Subcutaneous abdominal adipose tissue (tissue), 5 donors: Measurements from ENCODE around the gene SAPCD1.
"Not testable (repeated sequence)": the region's sequence is repeated elsewhere in the genome, so short reads cannot be mapped to it uniquely, and the experiment has no call there.

ENCODE experiments used
- H3K27ac ChIP-seq: one replicate; pipeline ENCODE4 v1.7.0; 2013; ENCODE audit warnings: low read depth, mild to moderate bottlenecking, inconsistent platforms, low read length, moderate library complexity
- H3K27me3 ChIP-seq, 5 donors: one replicate each; pipeline ENCODE4 v1.7.0; 2013; ENCODE audit warnings: low read length in 5 of 5, inconsistent platforms in 1 of 5; ENCODE audit not compliant: control insufficient read depth in 5 of 5, insufficient read depth in 4 of 5
- H3K36me3 ChIP-seq, 5 donors: one replicate each; pipeline ENCODE4 v1.7.0; 2013; ENCODE audit warnings: low read length in 5 of 5; ENCODE audit not compliant: control insufficient read depth in 5 of 5, insufficient read depth in 5 of 5
- H3K4me1 ChIP-seq, 5 donors: one replicate each; pipeline ENCODE4 v1.7.0; 2013; ENCODE audit warnings: low read length in 5 of 5, mild to moderate bottlenecking in 3 of 5, moderate library complexity in 1 of 5; ENCODE audit not compliant: control insufficient read depth in 5 of 5, insufficient read depth in 5 of 5
- H3K4me3 ChIP-seq, 5 donors: one replicate each; pipeline ENCODE4 v1.7.0; 2013; ENCODE audit warnings: low read length in 5 of 5, low read depth in 1 of 5
- H3K9ac ChIP-seq, 5 donors: one replicate each; pipeline ENCODE4 v1.7.0; 2013; ENCODE audit warnings: low read length in 5 of 5, mild to moderate bottlenecking in 4 of 5, moderate library complexity in 3 of 5
- H3K9me3 ChIP-seq, 5 donors: one replicate each; pipeline ENCODE4 v1.7.0; 2013; ENCODE audit warnings: low read length in 5 of 5; ENCODE audit not compliant: control insufficient read depth in 5 of 5
- donor health status: healthy.
- donor health status: healthy.
- donor health status: healthy.
- donor health status: healthy.
- donor health status: healthy.

SAPCD1 gene

GRCh38 chr6:31795616-31796298 lies 33.3 kb downstream of the SAPCD1 start, which contains the start of gene VARS1:
VARS1 (minus strand) TSS chr6:31795752; CDS start chr6:31795217, 535 bp downstream.
- peak within 1 kb of the TSS; percentile 93 to 99 (median 96) for H3K9ac ChIP-seq
- H3K4me1 ChIP-seq = peaks cover 0 to 26% (median 20%) of the 10 kb centered on the region in 5 donors
- peak within 1 kb of the TSS; percentile 83 to 91 (median 87) for H3K4me3 ChIP-seq
- no peaks in the 10 kb centered on the region for H3K9me3 ChIP-seq
- H3K27me3 ChIP-seq = no peaks in the 10 kb centered on the region
- peak within 1 kb of the TSS; percentile 87 for H3K27ac ChIP-seq
- H3K36me3 ChIP-seq = peaks cover 3 to 22% (median 14%) of the 10 kb centered on the region in 5 donors

GRCh38 chr6:31796993-31797385 lies 34.5 kb downstream of the SAPCD1 start:
- H3K4me3 ChIP-seq = no peak overlapping the region
- H3K36me3 ChIP-seq = peaks cover 3 to 21% (median 8%) of the 10 kb centered on the region in 5 donors
- H3K9ac ChIP-seq = no peak overlapping the region
- H3K9me3 ChIP-seq = no peaks in the 10 kb centered on the region
- H3K27me3 ChIP-seq = no peaks in the 10 kb centered on the region
- H3K27ac ChIP-seq = peak overlapping the region; percentile 5
- H3K4me1 ChIP-seq = peaks cover 0 to 26% (median 20%) of the 10 kb centered on the region in 5 donors

DNA sequence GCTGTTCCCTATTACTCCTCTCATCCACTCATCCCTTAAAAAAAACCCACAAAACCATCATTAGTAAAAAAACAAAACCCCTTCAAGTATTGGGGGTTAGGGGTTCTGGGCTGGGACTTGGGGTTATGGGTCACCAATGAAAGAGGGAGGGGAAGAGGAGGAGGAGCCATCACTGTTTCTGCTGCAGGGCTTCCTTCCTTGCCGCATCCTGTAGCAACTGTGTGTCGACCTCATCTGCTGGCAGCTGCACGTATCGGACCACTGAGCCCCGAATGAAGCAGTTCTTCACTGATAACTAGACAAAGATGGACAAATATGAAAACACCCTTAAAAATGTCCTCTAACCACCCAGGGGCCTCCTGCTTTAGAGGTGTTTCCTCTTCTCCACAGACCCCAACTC lies 35.1 kb downstream of the SAPCD1 start:
- Histone ChIP-seq H3K4me1 (peaks cover 0 to 26% (median 20%) of the 10 kb centered on the region in 5 donors), H3K36me3 (peaks cover 2 to 16% (median 3%) of the 10 kb centered on the region in 5 donors), H3K27me3 (no peaks in the 10 kb centered on the region), H3K4me3 (no peak overlapping the region), H3K9ac (no peak overlapping the region), H3K9me3 (no peaks in the 10 kb centered on the region), H3K27ac (peak overlapping the region; percentile 5)

- Histone ChIP-seq H3K36me3 (peaks cover 0 to 15% (median 3%) of the 10 kb centered on the region in 5 donors), H3K4me3 (no peak overlapping the region), H3K4me1 (peaks cover 0 to 16% (median 12%) of the 10 kb centered on the region in 5 donors), H3K9ac (no peak overlapping the region), H3K9me3 (no peaks in the 10 kb centered on the region), H3K27ac (no peak overlapping the region), H3K27me3 (no peaks in the 10 kb centered on the region)
These were observed 37.3 kb downstream of the SAPCD1 start for GRCh38 chr6:31799781-31800180.

GRCh38 chr6:31801031-31801927 lies 38.8 kb downstream of the SAPCD1 start:
- not testable (repeated sequence) for H3K27ac ChIP-seq, H3K4me3 ChIP-seq, H3K9ac ChIP-seq, H3K9me3 ChIP-seq, H3K27me3 ChIP-seq
- peaks cover 0 to 16% (median 10%) of the 10 kb centered on the region in 5 donors for H3K4me1 ChIP-seq
- peaks cover 0 to 15% (median 3%) of the 10 kb centered on the region in 5 donors for H3K36me3 ChIP-seq

GRCh38 chr6:31805939-31806469 lies 43.5 kb downstream of the SAPCD1 start:
- H3K27me3 ChIP-seq = no peaks in the 10 kb centered on the region
- H3K4me1 ChIP-seq = peaks cover 0 to 15% (median 12%) of the 10 kb centered on the region in 5 donors
- H3K4me3 ChIP-seq = peak overlapping the region; percentile 66 to 86 (median 67)
- peaks cover 0 to 12% (median 0%) of the 10 kb centered on the region in 5 donors for H3K36me3 ChIP-seq
- no peaks in the 10 kb centered on the region for H3K9me3 ChIP-seq
- H3K9ac ChIP-seq = peak overlapping the region; percentile 16 to 91 (median 78)
- H3K27ac ChIP-seq = peak overlapping the region; percentile 93

- H3K9me3 ChIP-seq = no peaks in the 10 kb centered on the region
- H3K4me3 ChIP-seq = peak within 1 kb of the TSS; percentile 66 to 86 (median 67)
- peaks cover 0 to 8% (median 0%) of the 10 kb centered on the region in 5 donors for H3K36me3 ChIP-seq
- peaks cover 0 to 15% (median 12%) of the 10 kb centered on the region in 5 donors for H3K4me1 ChIP-seq
- peak within 1 kb of the TSS; percentile 16 to 91 (median 78) for H3K9ac ChIP-seq
- peak within 1 kb of the TSS; percentile 93 for H3K27ac ChIP-seq
- H3K27me3 ChIP-seq = no peaks in the 10 kb centered on the region
These were observed 44.2 kb downstream of the SAPCD1 start, which contains the start of gene LSM2 for GRCh38 chr6:31806470-31807272. LSM2 (minus strand) TSS chr6:31806966; CDS start chr6:31806757, 209 bp downstream.

- not testable (repeated sequence) for H3K36me3 ChIP-seq, H3K9me3 ChIP-seq, H3K9ac ChIP-seq, H3K27me3 ChIP-seq, H3K4me3 ChIP-seq, H3K27ac ChIP-seq
- H3K4me1 ChIP-seq = peaks cover under 1 to 20% (median 16%) of the 10 kb centered on the region in 5 donors
These were observed 46.1 kb downstream of the SAPCD1 start for GRCh38 chr6:31808599-31808998.

- no peaks in the 10 kb centered on the region for H3K9me3 ChIP-seq
- no peak overlapping the region for H3K27ac ChIP-seq
- no peaks in the 10 kb centered on the region for H3K36me3 ChIP-seq
- no peaks in the 10 kb centered on the region for H3K27me3 ChIP-seq
- H3K4me3 ChIP-seq = no peak overlapping the region
- H3K9ac ChIP-seq = no peak overlapping the region
- peaks cover 8 to 14% (median 13%) of the 10 kb centered on the region in 5 donors for H3K4me1 ChIP-seq
These were observed 49.2 kb downstream of the SAPCD1 start for GRCh38 chr6:31811645-31812044.
